Esophagus muscularis mucosa (tissue), 4 donors: ENCODE results near the gene TTF1. TPM values are rescaled to one million over a fixed set of nuclear protein-coding genes. Genes with fewer than 3 reads are reported as not detected.

Source experiments
- DNase-seq: peaks from one replicate; pipeline ENCODE4 v3.0.0-alpha.2; 2017; ENCODE audit errors: extremely low spot score
- H3K27ac ChIP-seq, 4 donors: fragments of 200-600 bp; sonication (generic); replicated peaks in 1 of 4; 1 replicate in 3 of 4; 2 replicates in 1 of 4; pipeline ENCODE4 v1.5.1; 2016 to 2019; ENCODE audit warnings: mild to moderate bottlenecking in 1 of 4
- H3K27me3 ChIP-seq, 4 donors: fragments of 200-600 bp; sonication (generic); one replicate each; pipeline versions ENCODE4 v1.5.1 to v1.6.0; 2016 to 2019
- H3K36me3 ChIP-seq, 4 donors: fragments of 200-600 bp; sonication (generic); one replicate each; pipeline ENCODE4 v1.5.1; 2016 to 2019
- H3K4me1 ChIP-seq, 4 donors: fragments of 200-600 bp; sonication (generic); one replicate each; pipeline ENCODE4 v1.5.1; 2016 to 2019
- H3K4me3 ChIP-seq, 4 donors: fragments of 200-600 bp; sonication (generic); 1 replicate in 2 of 4; 2 replicates in 2 of 4; pipeline ENCODE4 v1.5.1; 2016 to 2019; ENCODE audit warnings: mild to moderate bottlenecking in 4 of 4, moderate library complexity in 1 of 4
- H3K9me3 ChIP-seq, 4 donors: fragments of 200-600 bp; sonication (generic); 1 replicate in 3 of 4; 2 replicates in 1 of 4; pipeline ENCODE4 v1.5.1; 2016 to 2019
- EP300 ChIP-seq: sonication (generic); formaldehyde crosslinking; IDR thresholded peaks from one replicate; pipeline ENCODE4 v1.6.1; 2017; ENCODE audit warnings: antibody characterized with exemption
- POLR2A ChIP-seq: fragments of 450-650 bp; IDR thresholded peaks from one replicate; pipeline ENCODE4 v1.6.1; 2017; ENCODE audit warnings: antibody characterized with exemption, moderate library complexity, mild to moderate bottlenecking, low read depth
- POLR2AphosphoS5 ChIP-seq, 2 donors: sonication (generic); formaldehyde crosslinking; IDR thresholded peaks; one replicate each; pipeline ENCODE4 v1.6.1; 2017; ENCODE audit warnings: antibody characterized with exemption in 2 of 2
- WGBS: methylation state at CpG from one replicate; pipeline ENCODE4 v1.1.5; 2018; 5-methylcytosine and 5-hydroxymethylcytosine counted together
- intact Hi-C: fragments of 100-400 bp; cut with DNase I; formaldehyde crosslinking; loops from one replicate; pipeline ENCODE4 v1.15.1; 2023
- total RNA-seq, 4 donors: library from RNA; depleted of rRNA; stranded (reverse); fragments of >200 nt; gene quantifications; one replicate each; pipeline versions ENCODE4 v1.1.0 to v1.2.1, GENCODE V29; 2016
- TF ChIP-seq, protein P1 (sequence below), 3 experiments: fragments of 200-600 bp in 2 of 3; fragments of 450-650 bp in 1 of 3; sonication (generic) in 2 of 3; IDR thresholded peaks; one replicate each; pipeline ENCODE4 v1.5.1; 2017 to 2019; ENCODE audit warnings: antibody characterized with exemption in 3 of 3, mild to moderate bottlenecking in 2 of 3, moderate library complexity in 1 of 3

The TTF1 gene
- total RNA-seq, 4 donors from 2014 or later, result 9.6 to 17.2 (median 12.8) TPM

DNA sequence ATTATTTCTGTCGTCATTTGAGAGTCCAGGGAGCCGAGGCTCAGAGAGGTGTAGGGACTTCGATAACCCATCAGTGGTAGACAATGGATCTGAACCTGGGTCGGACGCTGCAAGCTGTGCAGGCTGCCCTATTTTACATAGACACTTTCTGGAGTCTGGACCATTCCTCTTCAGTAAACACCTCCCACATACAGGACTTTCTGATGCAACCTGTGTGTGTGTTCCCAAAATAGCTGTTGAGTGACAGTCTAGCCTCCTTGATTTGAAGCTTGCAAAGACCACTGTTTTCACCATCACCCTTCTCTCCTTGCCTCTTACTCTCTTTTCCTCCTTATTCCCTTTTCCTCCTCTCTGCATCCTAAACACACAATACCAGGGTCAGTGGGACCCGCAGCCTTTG lies 34.1 kb upstream of the TTF1 start:
- Histone ChIP-seq H3K4me3 (no peak overlapping the region), H3K27me3 (peaks cover 0 to 81% (median 6%) of the 10 kb centered on the region in 4 donors), H3K4me1 (no peaks in the 10 kb centered on the region), H3K9me3 (no peaks in the 10 kb centered on the region), H3K27ac (no peak overlapping the region), H3K36me3 (no peaks in the 10 kb centered on the region)
- DNase-seq, result no peak
- no peak for TF ChIP-seq EP300
- TF ChIP-seq POLR2A, result no peak
- no peak for TF ChIP-seq POLR2AphosphoS5 (IDR thresholded peaks at IDR 0.05)
- TF ChIP-seq, protein P1, sequence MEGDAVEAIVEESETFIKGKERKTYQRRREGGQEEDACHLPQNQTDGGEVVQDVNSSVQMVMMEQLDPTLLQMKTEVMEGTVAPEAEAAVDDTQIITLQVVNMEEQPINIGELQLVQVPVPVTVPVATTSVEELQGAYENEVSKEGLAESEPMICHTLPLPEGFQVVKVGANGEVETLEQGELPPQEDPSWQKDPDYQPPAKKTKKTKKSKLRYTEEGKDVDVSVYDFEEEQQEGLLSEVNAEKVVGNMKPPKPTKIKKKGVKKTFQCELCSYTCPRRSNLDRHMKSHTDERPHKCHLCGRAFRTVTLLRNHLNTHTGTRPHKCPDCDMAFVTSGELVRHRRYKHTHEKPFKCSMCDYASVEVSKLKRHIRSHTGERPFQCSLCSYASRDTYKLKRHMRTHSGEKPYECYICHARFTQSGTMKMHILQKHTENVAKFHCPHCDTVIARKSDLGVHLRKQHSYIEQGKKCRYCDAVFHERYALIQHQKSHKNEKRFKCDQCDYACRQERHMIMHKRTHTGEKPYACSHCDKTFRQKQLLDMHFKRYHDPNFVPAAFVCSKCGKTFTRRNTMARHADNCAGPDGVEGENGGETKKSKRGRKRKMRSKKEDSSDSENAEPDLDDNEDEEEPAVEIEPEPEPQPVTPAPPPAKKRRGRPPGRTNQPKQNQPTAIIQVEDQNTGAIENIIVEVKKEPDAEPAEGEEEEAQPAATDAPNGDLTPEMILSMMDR (IDR thresholded peaks at IDR 0.05), result no peak
- 69% methylated on average over 5 of the region's 6 CpGs for WGBS
- intact Hi-C loops, result no loop called here

DNA sequence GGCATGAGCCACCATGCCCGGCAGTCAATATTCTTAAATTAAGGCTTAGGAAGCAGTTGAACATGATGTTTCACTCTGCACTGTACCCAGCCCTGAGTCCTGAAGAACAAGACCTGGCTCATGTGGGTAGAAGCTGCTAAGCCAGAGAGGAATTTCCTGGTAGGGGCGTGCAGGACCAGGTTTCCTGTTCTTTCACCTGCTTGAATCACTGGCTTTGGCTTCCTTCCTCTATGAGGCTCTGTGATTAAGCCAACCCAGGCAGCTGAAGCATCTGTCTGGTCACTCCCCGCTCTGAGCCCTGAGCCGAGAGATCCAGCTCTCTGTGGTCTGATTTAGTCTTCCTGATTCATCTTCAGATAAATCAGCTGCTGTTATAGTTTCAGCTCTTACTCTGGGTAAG lies 32.5 kb upstream of the TTF1 start:
- no peak for DNase-seq
- no peaks in the 10 kb centered on the region for H3K9me3 ChIP-seq
- no peak for TF ChIP-seq EP300
- no peak for TF ChIP-seq POLR2A
- no peak for TF ChIP-seq POLR2AphosphoS5 (IDR thresholded peaks at IDR 0.05)
- TF ChIP-seq, protein P1 (IDR thresholded peaks at IDR 0.05), result no peak
- no peak overlapping the region for H3K27ac ChIP-seq
- no peaks in the 10 kb centered on the region for H3K4me1 ChIP-seq
- no peak overlapping the region for H3K4me3 ChIP-seq
- intact Hi-C loops, result no loop called here
- peaks cover 0 to 82% (median 5%) of the 10 kb centered on the region in 4 donors for H3K27me3 ChIP-seq
- H3K36me3 ChIP-seq, result no peaks in the 10 kb centered on the region
- 76% methylated on average over 4 of the region's 4 CpGs for WGBS

DNA sequence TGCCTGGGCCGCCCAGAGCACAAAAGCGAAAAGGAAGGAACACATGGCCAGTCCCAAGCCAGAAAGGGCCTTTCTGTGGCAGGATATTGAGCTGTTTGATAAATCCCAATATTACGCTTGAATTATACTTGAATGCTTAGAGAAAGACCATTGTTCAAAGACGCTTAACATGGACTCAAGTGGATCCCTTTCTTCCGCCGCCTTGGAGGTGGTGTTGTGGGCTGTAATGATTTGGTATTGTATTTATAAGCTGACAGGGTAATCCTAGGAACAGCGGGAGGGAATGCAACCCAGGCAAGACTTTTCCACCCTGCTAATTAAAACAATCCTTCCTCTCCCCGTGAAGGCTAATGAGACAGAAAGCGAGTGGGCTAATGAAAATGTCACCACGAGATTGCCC lies 28.2 kb upstream of the TTF1 start:
- intact Hi-C loops, result no loop called here
- H3K27me3 ChIP-seq, result peaks cover 0 to 85% (median 0%) of the 10 kb centered on the region in 4 donors

DNA sequence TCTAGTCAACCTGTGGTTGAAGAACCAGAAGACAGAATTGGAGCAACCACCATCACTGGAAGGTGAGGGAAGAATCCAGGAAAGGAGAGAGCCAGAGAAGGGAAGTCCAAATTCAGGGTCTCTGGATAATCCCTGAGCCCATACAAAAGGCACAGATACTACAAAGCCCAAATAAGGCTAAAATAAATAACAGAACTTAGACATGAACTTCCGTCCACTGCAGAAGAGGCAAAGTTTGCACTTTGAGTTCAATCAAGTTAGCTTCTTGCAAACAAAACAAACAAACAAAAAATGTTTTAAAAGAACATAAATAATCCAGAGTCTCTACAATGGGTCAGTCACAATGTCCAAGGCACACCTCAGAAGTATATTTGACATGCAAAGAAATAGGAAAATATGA lies 24.4 kb upstream of the TTF1 start:
- Histone ChIP-seq H3K4me3 (no peak overlapping the region), H3K4me1 (no peaks in the 10 kb centered on the region), H3K27me3 (peaks cover 0 to 88% (median 0%) of the 10 kb centered on the region in 4 donors), H3K9me3 (no peaks in the 10 kb centered on the region), H3K36me3 (no peaks in the 10 kb centered on the region), H3K27ac (no peak overlapping the region)
- DNase-seq, result no peak
- 53% methylated on average over 1 of the region's 1 CpG for WGBS
- TF ChIP-seq POLR2A (no peak), POLR2AphosphoS5 (IDR thresholded peaks at IDR 0.05) (no peak), EP300 (no peak)
- TF ChIP-seq, protein P1 (IDR thresholded peaks at IDR 0.05), result no peak
- intact Hi-C loops, result no loop called here

More for the DNA sequence above, 28.2 kb upstream of the TTF1 start:
- Histone ChIP-seq H3K9me3 (no peaks in the 10 kb centered on the region), H3K36me3 (no peaks in the 10 kb centered on the region), H3K4me1 (no peaks in the 10 kb centered on the region), H3K27ac (no peak overlapping the region), H3K4me3 (no peak overlapping the region)
- no peak for DNase-seq
- TF ChIP-seq EP300 (no peak), POLR2AphosphoS5 (IDR thresholded peaks at IDR 0.05) (no peak), POLR2A (no peak)
- TF ChIP-seq, protein P1 (IDR thresholded peaks at IDR 0.05), result no peak
- WGBS, result 60% methylated on average over 10 of the region's 10 CpGs

DNA sequence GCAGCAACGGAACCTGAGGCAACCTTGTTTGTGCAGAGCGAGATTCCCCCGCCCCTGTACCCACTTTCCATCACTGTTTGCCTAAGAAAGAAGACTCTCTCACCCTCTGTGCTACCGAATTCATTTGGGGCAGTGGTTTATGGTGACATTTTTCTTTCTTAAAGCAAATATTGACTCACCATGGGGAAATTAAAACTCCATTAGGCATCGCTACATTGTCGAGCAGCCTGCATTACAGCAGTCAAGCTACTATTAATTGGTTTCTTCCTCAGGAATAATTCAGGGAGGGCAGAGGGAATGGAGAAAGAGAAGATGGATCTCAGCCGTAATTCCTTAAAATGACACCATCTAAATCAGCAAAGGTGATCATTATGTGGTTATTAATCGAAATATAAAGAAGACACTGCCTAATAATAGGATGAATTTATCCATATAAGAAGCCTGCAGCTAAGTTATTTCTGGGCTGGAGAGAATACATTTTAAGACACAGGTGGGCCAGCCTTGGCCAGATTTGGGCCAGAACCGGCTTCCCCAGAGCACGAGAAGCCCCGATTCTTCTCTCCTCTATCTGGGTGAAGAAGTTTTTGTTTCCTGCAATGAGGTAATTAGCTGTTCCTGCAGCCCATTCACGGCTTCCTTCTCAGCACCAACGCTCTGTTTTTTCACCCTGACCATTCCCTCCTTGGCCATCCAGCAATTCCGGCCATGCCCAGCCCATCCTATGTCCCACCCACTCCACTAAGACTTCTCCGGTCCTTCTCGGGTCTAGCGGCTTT lies 20.2 kb upstream of the TTF1 start:
- DNase-seq, result no peak
- Histone ChIP-seq H3K36me3 (no peaks in the 10 kb centered on the region), H3K9me3 (no peaks in the 10 kb centered on the region), H3K27me3 (peaks cover 0 to 88% (median 2%) of the 10 kb centered on the region in 4 donors), H3K27ac (no peak overlapping the region), H3K4me1 (no peaks in the 10 kb centered on the region), H3K4me3 (no peak overlapping the region)
- no peak for TF ChIP-seq POLR2AphosphoS5 (IDR thresholded peaks at IDR 0.05)
- TF ChIP-seq, protein P1 (IDR thresholded peaks at IDR 0.05), result no peak
- no peak for TF ChIP-seq POLR2A
- no peak for TF ChIP-seq EP300
- WGBS, result 34% methylated on average over 17 of the region's 17 CpGs
- intact Hi-C loops, result no loop called here
